Measurements from ENCODE around the gene PINLYP. TPM values are rescaled to one million over a fixed set of nuclear protein-coding genes. Genes with fewer than 3 reads are reported as not detected.

PINLYP gene
- total RNA-seq, 1 experiment from 2014 or later, result 11.9 TPM

- no peak overlapping the region for H2BK20ac ChIP-seq (ENCODE audit: low read depth, low read length, poor library complexity, severe bottlenecking)
- no peak overlapping the region for H2AFZ ChIP-seq (ENCODE audit: low read length)
- no peak overlapping the region for H4K8ac ChIP-seq (replicated peaks; ENCODE audit: insufficient read length, low read depth, low read length)
- TF ChIP-seq CTCF (conservative IDR thresholded peaks at IDR 0.05), result no peak
- no peaks in the 10 kb centered on the region for H3K9me3 ChIP-seq (ENCODE audit: control insufficient read depth, low read depth, low read length)
- 0 out of 5 replicates have a peak, but pooled peaks cover 0 to 2% of the 10 kb centered on the region in 2 experiments for H3K9me3 Mint-ChIP-seq
- H4K5ac ChIP-seq (ENCODE audit: insufficient read length, low read depth, low read length), result no peak overlapping the region
- H3K23me2 ChIP-seq (ENCODE audit: insufficient read length, low read depth, low read length, poor library complexity, severe bottlenecking), result no peaks in the 10 kb centered on the region
- DNase-seq, result no peak
- H4K91ac ChIP-seq (ENCODE audit: insufficient read length, low read depth, low read length), result no peak overlapping the region
- no peak overlapping the region for H2BK12ac ChIP-seq (ENCODE audit: insufficient read length, low read depth, low read length)
- H3K18ac ChIP-seq (ENCODE audit: insufficient read length, low read depth, low read length), result no peak overlapping the region
- no peak overlapping the region for H2BK15ac ChIP-seq (ENCODE audit: low read depth, low read length)
- no peaks in the 10 kb centered on the region for H4K20me1 ChIP-seq (ENCODE audit: control insufficient read depth, insufficient read depth, insufficient read length)
- no peaks in the 10 kb centered on the region for H3K79me2 ChIP-seq (ENCODE audit: insufficient read depth, low read length)
- no peak overlapping the region for H3K4me3 Mint-ChIP-seq
- H3K14ac ChIP-seq (ENCODE audit: insufficient read depth, low read length), result no peak overlapping the region
- no peak overlapping the region for H3K4ac ChIP-seq (ENCODE audit: low read depth, low read length)
- peaks cover 7 to 11% of the 10 kb centered on the region in 2 experiments for H3K4me1 Mint-ChIP-seq
- no peak overlapping the region for H3K9ac ChIP-seq (ENCODE audit: extremely low read depth, insufficient read length, low read length)
- H3K79me1 ChIP-seq (ENCODE audit: insufficient read depth, low read depth, low read length, poor library complexity, severe bottlenecking), result no peaks in the 10 kb centered on the region
- H3K23ac ChIP-seq (ENCODE audit: insufficient read length, low read depth, low read length), result no peak overlapping the region
- H3K27ac Mint-ChIP-seq, result no peak overlapping the region
- H3K4me1 ChIP-seq (ENCODE audit: insufficient read depth, low read length), result no peaks in the 10 kb centered on the region
- H2BK120ac ChIP-seq (ENCODE audit: low read depth, low read length, poor library complexity, severe bottlenecking), result no peak overlapping the region
- no peak overlapping the region for H2BK5ac ChIP-seq (ENCODE audit: insufficient read length, low read length)
- H3T11ph ChIP-seq (ENCODE audit: low read length), result no peak overlapping the region
- no CpG with 5 or more reads among the region's 4 CpGs for WGBS (ENCODE audit: extremely low coverage, insufficient read length, low lambda C conversion rate)
- no peak overlapping the region for H3K4me2 ChIP-seq (ENCODE audit: insufficient read depth, insufficient read length, low read length)
- H3K27me3 ChIP-seq (ENCODE audit: insufficient read depth, low read length), result no peaks in the 10 kb centered on the region
- no peak overlapping the region for H2AK5ac ChIP-seq (ENCODE audit: insufficient read length, low read length)
- H3K56ac ChIP-seq (ENCODE audit: insufficient read length, low read depth, low read length), result no peak overlapping the region
- no peak overlapping the region for H3K27ac ChIP-seq (ENCODE audit: insufficient read length, low read depth, low read length)
- peaks cover 15 to 60% (median 51%) of the 10 kb centered on the region in 3 experiments; a peak in 6 of 7 replicates for H3K36me3 Mint-ChIP-seq (ENCODE audit: insufficient read depth in 1 of 3, low read depth in 3 of 3)
- H3K27me3 Mint-ChIP-seq (ENCODE audit: low read depth), result no peaks in the 10 kb centered on the region
Measured at GRCh38 chr19:43553656-43554055, 21.9 kb upstream of the PINLYP start.

Data from H9 (cell line).